HG03175 (cell line): ENCODE results near the gene LY6G5B.

ENCODE experiments used
- ATAC-seq: cut with Tn5 transposase; IDR thresholded peaks from one replicate; pipeline ENCODE4 v1.9.1; 2021; ENCODE audit warnings: mild to moderate bottlenecking, moderate library complexity; ENCODE audit not compliant: unreplicated experiment

Gene LY6G5B

DNA sequence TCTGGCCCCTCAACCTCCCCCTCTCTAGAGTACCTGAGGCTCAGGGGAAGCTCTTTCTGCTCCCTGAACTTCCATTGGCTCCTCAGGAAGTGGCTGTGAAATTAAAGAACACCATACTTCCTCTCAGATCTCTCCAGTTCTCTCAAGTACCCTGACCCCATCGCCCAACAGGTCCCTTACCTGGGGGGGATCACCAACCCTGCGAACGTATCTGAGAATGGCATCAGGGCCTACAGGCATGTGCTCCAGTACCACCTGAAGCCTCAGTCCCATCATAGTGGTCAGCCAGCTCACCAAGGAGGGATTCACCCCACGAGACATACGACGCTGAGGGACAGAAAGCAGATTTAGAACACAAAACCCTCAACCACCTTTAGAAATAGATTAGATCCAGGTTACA, 29.2 kb upstream of the LY6G5B start:
- ATAC-seq = no peak

DNA sequence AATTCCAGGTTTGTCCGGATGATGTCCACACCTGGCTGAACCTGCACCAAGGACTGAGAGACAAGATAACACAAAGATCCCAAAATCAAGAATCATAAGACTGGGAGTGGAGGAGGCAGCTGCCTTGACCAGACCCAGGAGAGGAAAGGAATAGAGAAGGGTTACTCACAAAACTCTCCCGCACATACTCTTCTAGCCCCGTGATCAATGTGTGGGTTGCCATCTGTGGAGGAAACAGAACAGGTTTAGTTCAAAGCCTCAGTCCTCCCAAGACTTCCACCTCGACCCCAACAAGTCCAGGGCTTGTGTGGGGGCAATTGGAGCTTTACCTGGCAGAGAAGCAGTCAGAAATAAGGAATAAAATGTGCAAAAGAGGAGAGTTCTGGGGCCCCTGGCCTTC, 28.4 kb upstream of the LY6G5B start:
- ATAC-seq = no peak

DNA sequence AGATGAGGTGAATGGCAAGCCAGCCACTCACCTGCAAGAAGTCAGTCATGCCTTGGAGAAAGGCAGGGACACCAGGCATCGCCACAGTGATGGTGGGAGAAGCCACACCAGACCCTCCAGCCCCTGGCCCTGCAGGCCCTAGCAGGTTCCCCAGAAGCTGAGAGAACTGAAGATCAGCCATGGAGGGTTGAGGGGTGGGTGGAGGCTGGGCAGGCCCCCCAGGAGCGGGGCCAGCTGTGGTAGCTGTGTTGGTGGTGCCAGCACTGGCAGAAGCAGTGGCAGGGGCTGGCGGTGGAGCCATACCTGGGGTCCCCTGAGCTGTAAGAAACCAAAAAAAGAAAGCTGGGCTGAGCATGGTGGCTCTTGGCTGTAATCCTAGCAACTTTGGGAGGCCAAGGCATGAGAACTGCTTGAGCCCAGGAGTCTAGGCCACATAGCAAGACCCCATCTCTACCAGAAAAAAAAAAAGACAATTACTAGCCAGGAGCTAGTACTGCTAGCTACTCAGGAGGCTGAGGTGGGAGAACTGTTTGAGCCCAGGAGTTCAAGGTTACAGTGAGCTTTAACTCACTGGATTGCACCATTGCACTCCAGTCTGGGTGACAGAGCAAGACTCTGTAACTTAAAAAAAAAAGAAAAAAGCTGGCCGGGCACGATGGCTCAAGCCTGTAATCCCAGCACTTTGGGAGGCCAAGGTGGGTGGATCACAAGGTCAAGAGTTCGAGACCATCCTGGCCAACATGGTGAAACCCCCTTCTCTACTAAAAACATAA, 26.8 kb upstream of the LY6G5B start:
- ATAC-seq = no peak

DNA sequence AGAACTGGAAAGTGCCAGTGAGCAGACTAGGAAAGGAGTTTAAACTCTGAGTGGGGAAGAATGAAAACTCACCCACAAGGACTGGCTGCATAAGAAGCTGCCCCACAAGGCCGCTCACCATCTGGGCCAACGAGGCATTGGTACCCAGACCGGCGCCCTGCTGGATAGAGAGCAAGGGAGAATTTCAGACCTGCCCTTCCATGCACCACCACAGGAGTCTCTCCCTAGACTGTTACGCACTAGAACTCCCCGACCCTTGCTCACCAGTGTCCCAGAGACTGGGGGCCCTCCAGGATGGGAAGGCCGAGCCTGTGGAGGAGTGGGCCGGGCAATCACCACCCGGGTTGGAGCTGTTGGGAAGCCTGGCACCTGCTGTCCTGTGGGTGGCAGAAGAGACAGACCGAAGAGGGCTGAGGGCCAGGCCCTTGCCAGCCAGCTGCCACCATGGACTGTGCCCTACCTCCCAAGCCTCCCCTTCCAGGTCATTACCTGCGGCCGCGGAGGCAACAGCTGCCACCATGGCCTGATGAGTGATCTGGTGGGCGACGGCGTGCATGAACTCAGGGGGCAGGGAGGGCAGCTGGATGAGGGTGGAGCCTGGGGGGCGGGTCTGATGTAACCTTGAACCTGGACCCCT, 25.8 kb upstream of the LY6G5B start:
- ATAC-seq = no peak

DNA sequence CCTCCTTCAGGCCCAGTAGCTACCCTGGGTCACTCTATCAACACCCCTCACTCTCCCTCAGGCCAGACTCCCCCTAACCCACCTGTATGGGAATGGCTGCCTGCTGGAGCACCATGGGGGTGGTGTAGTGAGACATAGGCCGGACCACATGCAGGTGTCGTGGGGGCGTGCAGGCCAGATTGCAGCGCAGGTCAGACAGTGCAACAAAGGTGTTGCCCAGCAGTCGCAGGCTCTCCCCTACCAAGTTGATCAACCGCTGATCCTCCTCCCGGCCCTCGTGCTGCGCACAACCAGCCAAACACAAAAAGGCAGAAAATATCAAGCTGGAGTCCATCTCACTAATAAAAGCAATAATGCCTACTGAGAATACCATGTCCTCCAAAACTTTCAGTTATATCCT, 24.5 kb upstream of the LY6G5B start:
- ATAC-seq = no peak

DNA sequence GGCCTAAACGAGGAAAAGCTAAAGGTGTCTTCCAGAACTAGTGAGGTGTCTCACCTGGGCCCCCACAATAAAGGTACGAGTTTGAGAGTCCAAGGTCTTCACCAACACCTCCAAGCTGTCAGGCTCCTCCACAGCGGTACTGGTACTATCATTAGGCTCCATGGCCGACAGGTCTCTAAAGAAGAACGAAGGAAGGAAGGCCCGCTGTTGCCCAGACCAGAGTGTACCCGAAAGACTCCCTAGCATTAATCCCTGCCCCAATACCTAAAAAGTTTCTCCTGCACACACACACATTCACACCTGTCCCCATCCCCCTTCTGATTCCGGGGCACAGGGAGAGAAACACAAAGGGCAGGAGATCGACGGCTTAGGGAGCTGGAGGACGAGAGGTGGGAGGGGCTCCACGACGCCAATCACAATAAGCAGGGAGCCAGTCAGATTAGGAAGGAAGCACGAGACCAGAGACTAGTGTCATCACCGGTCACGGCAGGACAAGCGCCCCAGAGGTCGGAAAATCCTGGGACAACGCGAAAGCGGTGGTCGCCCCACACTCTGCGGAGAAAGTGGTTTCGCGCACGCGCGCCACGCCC, 18.1 kb upstream of the LY6G5B start:
- peak; percentile 19 for ATAC-seq

DNA sequence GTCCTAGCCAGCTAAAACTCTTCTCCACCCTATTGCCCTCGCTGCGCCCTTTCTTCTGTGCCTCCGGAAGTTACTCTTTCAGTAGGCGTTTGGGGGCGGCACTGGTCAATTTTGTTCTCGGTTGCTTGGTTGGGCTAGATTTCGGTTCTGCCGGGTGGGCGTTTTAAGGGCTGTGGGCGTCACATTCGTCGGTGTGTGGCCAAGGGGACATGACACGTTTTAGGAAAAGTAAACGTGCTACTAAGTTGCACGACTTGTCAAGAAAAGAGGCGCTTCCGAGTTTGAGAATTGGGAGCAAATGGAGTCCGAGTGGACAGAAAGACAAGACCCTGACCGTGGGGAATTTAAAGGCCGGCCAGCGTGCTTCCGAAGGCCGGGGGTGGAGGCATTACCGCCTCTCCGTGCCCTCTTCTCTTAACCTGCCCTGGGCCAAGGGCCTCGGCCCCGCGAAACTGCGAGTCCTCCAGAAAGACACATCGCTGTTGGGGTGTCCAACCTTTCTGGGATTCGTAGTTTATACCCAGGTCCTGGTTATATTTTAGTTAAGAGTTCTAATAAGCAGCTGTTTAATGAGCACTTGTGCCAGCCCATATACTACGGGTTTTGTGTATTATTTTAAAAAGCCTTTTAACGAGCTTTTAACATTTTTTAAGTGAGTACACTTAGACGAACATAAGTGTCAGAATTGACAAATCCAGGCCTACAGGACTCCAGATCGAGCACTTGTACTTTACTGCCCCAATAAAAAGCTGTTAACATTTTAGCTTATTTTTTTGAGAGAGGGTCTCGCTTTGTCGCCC, 16.7 kb upstream of the LY6G5B start:
- ATAC-seq = peak; percentile 66

DNA sequence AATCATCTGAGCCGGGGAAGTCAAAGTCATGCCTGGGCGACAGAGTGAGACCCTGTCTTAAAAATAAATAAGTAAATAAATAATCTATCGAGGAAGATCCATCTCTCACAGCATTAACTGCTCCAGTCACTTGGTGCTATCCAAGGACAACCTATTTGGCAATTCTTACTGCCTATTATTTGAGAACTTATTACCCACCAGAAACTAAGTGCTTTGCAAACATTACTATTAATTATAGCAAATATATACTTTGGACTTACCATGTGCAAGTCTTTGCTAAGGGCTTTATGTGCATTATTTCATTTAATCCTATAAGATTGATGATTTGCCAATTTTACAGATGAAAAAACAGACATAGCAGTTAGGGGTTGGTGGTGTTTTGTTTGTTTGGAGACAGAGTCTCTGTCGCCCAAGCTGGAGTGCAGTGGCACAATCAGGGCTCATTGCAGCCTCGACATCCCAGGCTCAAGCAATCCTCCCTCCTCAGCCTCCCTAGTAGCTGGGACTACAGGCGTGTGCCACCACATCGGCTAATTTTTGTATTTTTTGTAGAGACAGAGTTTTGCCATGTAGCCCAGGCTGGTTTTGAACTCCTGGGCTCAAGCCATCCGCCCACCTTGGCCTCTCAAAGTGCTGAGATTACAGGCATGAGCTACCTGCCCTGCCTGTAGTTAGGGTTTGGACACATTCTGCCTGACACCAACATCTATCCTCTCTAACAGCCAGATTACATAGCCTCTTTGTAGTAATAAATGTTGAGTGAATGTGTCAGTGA, 15.0 kb upstream of the LY6G5B start:
- no peak for ATAC-seq

DNA sequence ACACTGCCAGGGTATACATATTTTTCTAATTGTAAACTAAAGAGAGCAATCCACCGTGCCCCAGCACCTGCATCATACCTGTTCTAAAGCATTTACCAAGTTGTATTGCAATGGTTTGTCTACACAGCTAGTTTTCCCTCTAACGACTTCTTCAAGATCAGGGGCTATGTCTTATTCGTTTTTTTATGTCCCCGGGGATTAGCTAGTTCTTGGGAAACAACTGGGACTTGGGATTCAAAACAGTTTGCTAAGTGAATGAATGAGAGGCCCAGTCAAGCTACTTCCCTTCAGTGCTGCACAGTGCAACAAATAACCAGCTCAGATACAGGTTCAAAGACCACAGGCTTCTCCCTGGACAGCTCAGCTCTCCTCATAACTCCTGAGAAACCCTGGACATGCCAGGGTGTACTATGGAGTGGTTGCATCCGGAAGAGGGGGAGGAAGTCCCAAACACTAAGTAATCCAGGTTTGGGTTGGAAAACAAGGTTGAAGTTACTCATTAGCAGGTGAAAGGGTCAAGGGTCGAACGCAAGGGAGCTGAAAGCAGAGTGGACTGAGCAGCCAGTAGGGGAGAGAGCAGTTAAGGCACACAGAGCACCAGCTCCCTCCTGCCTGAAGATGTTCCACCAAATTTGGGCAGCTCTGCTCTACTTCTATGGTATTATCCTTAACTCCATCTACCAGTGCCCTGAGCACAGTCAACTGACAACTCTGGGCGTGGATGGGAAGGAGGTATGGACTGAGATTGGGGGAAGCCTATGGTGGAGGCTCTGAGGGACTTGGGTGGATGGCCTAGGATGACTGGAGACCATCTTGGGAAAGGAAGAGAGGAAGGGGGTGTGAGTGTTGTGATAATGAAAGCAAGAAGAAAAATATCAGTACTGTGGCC, 14.2 kb upstream of the LY6G5B start, which contains the start of gene APOM:
TSS of gene APOM (plus strand) at position 546 of the 889 bp plus-strand sequence. CDS start at position 619, 73 bp downstream.
- ATAC-seq = no peak

DNA sequence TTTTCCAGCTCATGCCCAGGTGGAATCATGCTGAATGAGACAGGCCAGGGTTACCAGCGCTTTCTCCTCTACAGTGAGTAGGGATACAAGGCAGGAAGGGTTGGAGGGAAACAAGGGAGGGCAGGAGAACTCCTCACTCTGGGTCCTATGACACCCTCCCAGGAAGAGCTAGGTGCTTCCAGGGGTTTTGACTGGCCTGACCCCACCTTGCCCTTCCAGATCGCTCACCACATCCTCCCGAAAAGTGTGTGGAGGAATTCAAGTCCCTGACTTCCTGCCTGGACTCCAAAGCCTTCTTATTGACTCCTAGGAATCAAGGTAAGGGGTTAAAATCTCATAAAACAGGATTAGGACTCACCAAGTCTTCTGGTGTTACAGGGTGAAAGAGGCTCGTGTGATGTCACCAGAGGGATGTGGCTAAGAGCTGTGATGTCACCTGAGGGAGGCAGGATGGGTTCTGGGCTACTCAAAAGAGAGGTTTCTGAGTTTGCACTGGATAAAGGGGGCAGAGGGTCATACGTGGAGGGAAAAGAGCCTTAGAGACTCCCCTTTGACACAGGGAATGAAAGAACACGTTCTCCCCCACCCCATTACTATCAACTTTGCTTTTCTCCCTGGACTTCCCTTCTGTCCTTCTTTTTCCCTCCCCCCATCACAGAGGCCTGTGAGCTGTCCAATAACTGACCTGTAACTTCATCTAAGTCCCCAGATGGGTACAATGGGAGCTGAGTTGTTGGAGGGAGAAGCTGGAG, 12.2 kb upstream of the LY6G5B start:
- no peak for ATAC-seq

DNA sequence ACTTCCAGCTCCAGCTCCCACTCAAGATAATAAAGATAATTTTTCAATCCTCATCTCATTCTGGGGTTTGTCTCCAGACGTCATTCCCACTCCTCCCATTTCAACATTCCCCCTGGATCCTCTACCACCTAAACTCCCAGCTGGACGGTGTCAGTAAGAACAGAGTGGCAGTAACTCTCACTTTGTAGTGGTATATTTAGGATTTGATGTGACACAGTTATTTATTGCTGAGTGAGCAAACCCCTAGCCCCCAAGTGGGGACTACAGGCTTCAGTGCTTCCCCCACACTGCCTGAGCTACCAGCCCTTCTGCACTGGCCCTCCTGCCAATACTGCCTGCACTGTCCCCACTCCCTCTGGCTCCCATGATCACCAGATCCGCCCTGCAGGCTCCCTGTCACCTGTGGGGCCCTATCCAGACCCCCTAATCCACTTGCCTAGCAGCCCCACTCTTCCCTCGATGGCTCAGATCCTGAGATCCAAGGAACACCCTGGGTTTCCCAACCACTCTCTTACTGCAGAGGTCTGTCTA, 11.6 kb upstream of the LY6G5B start:
- ATAC-seq = no peak

DNA sequence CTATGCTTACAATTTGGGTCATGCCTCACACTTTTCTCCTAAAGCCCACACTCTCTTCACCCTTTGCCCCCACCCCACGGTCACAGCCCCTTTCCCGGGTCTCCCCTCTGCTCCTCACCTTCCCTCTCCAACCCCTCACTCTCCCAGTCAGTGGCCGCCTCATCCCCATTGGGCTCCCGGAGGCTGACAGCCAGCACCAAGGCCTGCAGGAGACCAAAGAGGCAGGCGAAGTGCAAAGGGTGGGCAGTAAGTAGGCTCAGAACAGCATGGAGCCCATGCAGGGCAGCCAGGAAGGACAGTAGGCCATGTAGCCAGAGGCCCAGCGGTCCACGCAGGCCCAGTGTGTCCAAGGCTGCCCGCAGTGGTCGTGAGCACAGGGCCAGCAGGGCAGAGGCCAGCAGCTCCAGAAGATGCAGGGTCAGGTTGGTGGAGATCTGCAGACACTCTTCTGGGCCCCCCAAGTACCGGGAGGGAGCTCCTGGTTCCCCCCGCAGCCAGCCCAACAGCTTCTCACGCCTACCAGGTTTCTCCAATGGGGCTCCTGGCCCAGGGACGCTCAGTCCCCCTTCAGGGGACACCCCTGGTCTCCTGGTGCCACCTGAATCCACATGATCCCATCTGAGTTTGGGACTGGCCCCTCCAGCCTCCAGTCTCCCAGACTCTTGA, 10.7 kb upstream of the LY6G5B start:
- no peak for ATAC-seq

DNA sequence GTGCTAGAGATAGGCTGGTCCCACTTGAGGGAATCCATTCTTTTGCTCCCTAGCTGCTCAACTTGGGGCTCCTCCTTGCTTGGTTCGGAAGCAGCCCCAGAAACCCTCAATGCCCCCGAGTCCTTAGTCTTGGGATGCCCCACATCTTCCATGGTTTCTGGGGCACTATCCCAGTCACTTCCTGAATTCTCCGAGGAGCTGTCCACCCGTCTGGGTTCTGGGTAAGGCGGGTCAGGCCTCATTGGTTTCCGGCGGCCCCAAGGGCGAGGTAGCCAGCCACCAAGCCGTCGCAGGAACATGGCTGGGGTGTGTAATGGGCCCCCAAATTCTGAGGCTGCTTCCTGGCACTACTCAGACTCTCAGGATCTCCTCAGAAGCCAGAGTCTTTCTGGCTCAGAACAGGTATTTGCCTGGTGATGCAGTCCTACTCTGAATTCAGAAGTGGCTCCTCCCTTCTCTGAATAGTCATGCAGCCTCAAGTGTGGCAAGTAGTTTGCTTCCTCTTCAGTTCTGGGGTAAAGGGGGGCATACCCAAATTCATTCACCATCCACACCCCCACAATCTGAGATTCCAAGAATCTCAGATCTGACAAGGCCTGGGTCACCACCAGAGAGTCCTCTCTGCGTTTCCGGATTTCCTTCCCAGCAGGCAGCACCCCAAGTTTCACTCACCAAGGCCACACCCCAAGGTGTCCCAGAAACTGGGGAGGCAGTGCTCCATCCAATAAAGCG, 10.0 kb upstream of the LY6G5B start:
- ATAC-seq = no peak

DNA sequence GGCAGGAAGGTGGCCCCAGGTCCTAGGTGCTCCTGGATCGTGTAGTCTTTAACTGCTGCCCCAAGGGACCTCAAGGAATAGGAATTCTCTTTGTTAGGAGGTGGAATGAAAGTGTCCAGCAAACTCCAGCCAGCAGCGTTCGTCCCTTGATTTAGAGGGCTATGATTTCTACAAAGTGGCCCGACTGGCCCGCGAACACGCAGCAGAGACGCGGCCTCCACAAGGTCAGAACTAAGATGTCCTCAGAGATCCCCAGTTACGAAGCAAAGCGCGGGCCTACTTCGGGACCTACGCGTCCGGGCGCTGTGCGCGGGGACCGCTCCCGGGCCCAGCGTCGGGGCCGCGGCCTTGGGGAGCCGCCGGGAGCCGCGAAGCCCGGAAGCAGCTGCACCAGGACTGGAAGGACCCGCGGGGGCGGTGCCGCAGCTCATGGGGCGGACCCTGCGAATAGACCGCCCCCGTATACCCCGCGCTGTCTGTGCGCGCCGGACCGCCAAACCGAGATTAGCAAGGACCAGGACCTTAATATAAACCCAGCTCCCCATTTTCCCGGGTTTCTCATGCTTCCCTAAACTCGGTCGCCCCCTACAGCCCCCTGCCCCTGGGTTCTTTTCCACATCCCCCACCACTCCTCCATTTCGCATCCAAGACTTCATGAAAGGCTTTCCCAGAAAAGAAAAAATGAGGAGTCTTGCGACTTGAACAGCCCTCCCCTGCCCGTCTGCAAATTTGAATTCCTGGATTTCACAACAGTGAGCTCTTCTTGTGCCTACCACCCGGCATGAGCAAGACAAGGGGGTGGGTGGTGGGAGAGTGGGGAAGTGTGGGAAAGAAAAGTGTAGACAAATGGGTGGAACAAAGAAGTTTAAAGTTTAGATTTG, 9.2 kb upstream of the LY6G5B start, which contains the start of gene C6orf47:
TSS of gene C6orf47 (minus strand) at position 398 of the 881 bp plus-strand sequence. CDS start 831 bp downstream, outside the sequence.
- ATAC-seq = peak; percentile 37

DNA sequence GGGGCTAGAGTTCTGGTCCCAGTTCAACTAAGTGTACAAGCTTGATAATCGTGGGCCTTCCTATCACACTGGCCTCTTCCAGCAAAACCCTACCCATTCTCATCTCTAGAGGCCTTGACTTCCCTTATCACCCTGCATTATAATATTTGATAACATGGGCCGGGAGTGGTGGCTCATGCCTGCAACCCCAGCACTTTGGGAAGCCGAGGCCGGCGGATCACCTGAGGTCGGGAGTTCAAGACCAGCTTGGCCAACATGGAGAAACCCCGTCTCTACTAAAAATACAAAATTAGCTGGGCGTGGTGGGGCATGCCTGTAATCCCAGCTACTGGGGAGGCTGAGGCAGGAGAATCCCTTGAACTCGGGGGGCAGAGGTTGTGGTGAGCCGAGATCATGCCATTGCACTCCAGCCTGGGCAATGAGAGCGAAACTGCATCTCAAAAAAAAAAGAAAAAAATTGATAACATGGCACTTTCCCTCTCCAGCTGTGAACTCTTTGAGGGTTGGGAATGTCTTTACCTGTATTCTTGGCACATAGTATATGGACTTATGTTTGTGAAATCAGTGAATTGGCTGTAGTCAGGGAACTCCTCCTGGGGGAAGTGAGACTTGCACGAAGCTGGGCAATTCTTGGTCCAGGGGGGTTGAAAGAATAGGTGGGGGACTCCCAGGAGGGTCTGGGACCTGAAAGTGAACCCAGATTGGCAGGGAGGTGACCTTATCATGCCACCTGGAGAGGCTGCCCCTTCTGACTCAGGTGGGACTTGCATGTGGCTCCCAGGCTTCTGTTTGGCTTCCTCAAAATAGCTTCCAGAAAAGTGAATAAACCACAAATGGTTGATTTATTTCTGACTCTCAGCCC, 8.3 kb upstream of the LY6G5B start:
- ATAC-seq = no peak
